HepG2 (cell line): Measurements from ENCODE around the gene FGF21. TPM values are rescaled to one million over a fixed set of nuclear protein-coding genes. Genes with fewer than 3 reads are reported as not detected.

Experiments used
- FOXA1 ChIP-seq, 2 experiments: fragments of 450-650 bp in 1 of 2; sonication (generic) in 1 of 2; formaldehyde crosslinking in 1 of 2; IDR thresholded peaks; 2 replicates each; pipeline versions ENCODE4 v1.4.0 to v1.6.1; 2016 to 2020; ENCODE audit warnings: missing genetic modification reagents in 1 of 2
- FUBP1 ChIP-seq: sonication (generic); formaldehyde crosslinking; IDR thresholded peaks from 2 replicates; pipeline ENCODE4 v1.5.1; 2020; ENCODE audit warnings: missing genetic modification reagents, mild to moderate bottlenecking, borderline replicate concordance
- HCFC1 ChIP-seq: fragments of 150-350 bp; IDR thresholded peaks from 2 replicates; pipeline ENCODE4 v1.6.1; 2014; ENCODE audit warnings: low read depth, low read length
- HNF4A ChIP-seq: sonication (generic); formaldehyde crosslinking; IDR thresholded peaks from 2 replicates; pipeline ENCODE4 v1.4.0; 2020; ENCODE audit warnings: missing genetic modification reagents
- HOXA9 ChIP-seq: sonication (generic); formaldehyde crosslinking; IDR thresholded peaks from 2 replicates; pipeline ENCODE4 v1.8.1; 2022; ENCODE audit warnings: missing genetic modification reagents, mild to moderate bottlenecking, moderate library complexity, borderline replicate concordance
- KLF16 ChIP-seq, 2 experiments: sonication (generic) in 1 of 2; formaldehyde crosslinking in 1 of 2; IDR thresholded peaks; 2 replicates each; pipeline versions ENCODE4 v1.6.1 to v1.8.0; 2016 to 2023; ENCODE audit warnings: missing genetic modification reagents in 2 of 2, missing compliant biosample characterization in 1 of 2
- MTA3 ChIP-seq: sonication (generic); formaldehyde crosslinking; IDR thresholded peaks from 2 replicates; pipeline ENCODE4 v1.4.0; 2020; ENCODE audit warnings: missing genetic modification reagents
- NFRKB ChIP-seq: fragments of 450-650 bp; IDR thresholded peaks from 2 replicates; pipeline ENCODE4 v1.6.1; 2017
- PAF1 ChIP-seq: IDR thresholded peaks from 2 replicates; pipeline ENCODE4 v1.6.1; 2016; ENCODE audit warnings: missing genetic modification reagents, missing compliant biosample characterization
- PHF8 ChIP-seq: sonication (generic); formaldehyde crosslinking; IDR thresholded peaks from 2 replicates; pipeline ENCODE4 v1.5.0; 2020; ENCODE audit warnings: missing genetic modification reagents
- RAD21 ChIP-seq: fragments of 450-650 bp; formaldehyde crosslinking; IDR thresholded peaks from 2 replicates; pipeline ENCODE4 v1.5.0; 2020; ENCODE audit warnings: mild to moderate bottlenecking
- SUZ12 ChIP-seq: fragments of 150-350 bp; IDR thresholded peaks from 2 replicates; pipeline ENCODE4 v1.6.1; 2014; ENCODE audit warnings: low read depth, low read length
- TRIM24 ChIP-seq: sonication (generic); formaldehyde crosslinking; IDR thresholded peaks from 2 replicates; pipeline ENCODE4 v1.8.0; 2022; ENCODE audit warnings: mild to moderate bottlenecking, missing genetic modification reagents
- ZFY ChIP-seq: sonication (generic); formaldehyde crosslinking; IDR thresholded peaks from 2 replicates; pipeline ENCODE4 v1.4.0; 2020; ENCODE audit warnings: missing genetic modification reagents
- ZMAT3 ChIP-seq: sonication (generic); formaldehyde crosslinking; conservative IDR thresholded peaks from 2 replicates; pipeline ENCODE4 v1.7.0; 2021; ENCODE audit warnings: missing genetic modification reagents
- ZNF124 ChIP-seq: sonication (generic); formaldehyde crosslinking; IDR thresholded peaks from 2 replicates; pipeline ENCODE4 v1.4.0; 2020; ENCODE audit warnings: missing genetic modification reagents
- ZNF234 ChIP-seq: sonication (generic); formaldehyde crosslinking; conservative IDR thresholded peaks from 2 replicates; pipeline ENCODE4 v1.5.1; 2020; ENCODE audit warnings: mild to moderate bottlenecking, missing genetic modification reagents
- ZNF263 ChIP-seq: sonication (generic); formaldehyde crosslinking; IDR thresholded peaks from 2 replicates; pipeline ENCODE4 v1.4.0; 2020; ENCODE audit warnings: missing genetic modification reagents
- ZNF292 ChIP-seq: sonication (generic); formaldehyde crosslinking; IDR thresholded peaks from 2 replicates; pipeline ENCODE4 v1.8.1; 2022; ENCODE audit warnings: mild to moderate bottlenecking, low read depth, missing genetic modification reagents, borderline replicate concordance
- ZNF567 ChIP-seq: sonication (generic); formaldehyde crosslinking; IDR thresholded peaks from 2 replicates; pipeline ENCODE4 v1.8.1; 2023; ENCODE audit warnings: mild to moderate bottlenecking, missing genetic modification reagents, borderline replicate concordance
- ZNF570 ChIP-seq: sonication (generic); formaldehyde crosslinking; IDR thresholded peaks from 2 replicates; pipeline ENCODE4 v1.4.0; 2020; ENCODE audit warnings: mild to moderate bottlenecking, missing genetic modification reagents, borderline replicate concordance
- ZNF598 ChIP-seq: sonication (generic); formaldehyde crosslinking; IDR thresholded peaks from 2 replicates; pipeline ENCODE4 v1.5.1; 2020; ENCODE audit warnings: mild to moderate bottlenecking, missing genetic modification reagents, borderline replicate concordance
- ZNF660 ChIP-seq: sonication (generic); formaldehyde crosslinking; IDR thresholded peaks from 2 replicates; pipeline ENCODE4 v1.5.1; 2020; ENCODE audit warnings: mild to moderate bottlenecking, low read depth, missing genetic modification reagents, borderline replicate concordance
- ZNF678 ChIP-seq: sonication (generic); formaldehyde crosslinking; IDR thresholded peaks from 2 replicates; pipeline ENCODE4 v1.4.0; 2020; ENCODE audit warnings: mild to moderate bottlenecking, missing genetic modification reagents
- ZNF75D ChIP-seq: sonication (generic); formaldehyde crosslinking; IDR thresholded peaks from 2 replicates; pipeline ENCODE4 v1.8.1; 2023; ENCODE audit warnings: missing genetic modification reagents, mild to moderate bottlenecking, borderline replicate concordance
- ZNF790 ChIP-seq: sonication (generic); formaldehyde crosslinking; IDR thresholded peaks from 2 replicates; pipeline ENCODE4 v1.8.0; 2022; ENCODE audit warnings: missing genetic modification reagents, mild to moderate bottlenecking, borderline replicate concordance
- polyA plus RNA-seq, 8 experiments: library from polyadenylated mRNA; depleted of rRNA in 3 of 8; stranded (reverse) in 7 of 8; unstranded in 1 of 8; fragments of >200 nt; fragmentation: Illumina TruSeq in 4 of 8; extraction: Trizol in 4 of 8; gene quantifications; 2 replicates each; pipeline versions ENCODE4 v1.2.1 to v1.2.3, GENCODE V29; 2011 to 2016; ENCODE audit warnings: low read depth in 4 of 8, missing spikeins in 1 of 8, mixed read lengths in 1 of 8; ENCODE audit not compliant: insufficient read depth in 1 of 8
- total RNA-seq, 5 experiments: library from RNA; depleted of rRNA; stranded (reverse); fragments of >200 nt; fragmentation: Illumina TruSeq; extraction: Trizol; gene quantifications; 2 replicates each; pipeline ENCODE4 v1.2.3, GENCODE V29; 2016; ENCODE audit warnings: low read depth in 1 of 5
- TF ChIP-seq, protein P1 (sequence below): sonication (generic); formaldehyde crosslinking; conservative IDR thresholded peaks from 2 replicates; pipeline ENCODE4 v1.5.0; 2020; ENCODE audit warnings: missing genetic modification reagents

FGF21 gene
- total and polyA plus RNA-seq, 2 of the 13 experiments (the other 11 are each of a cell fraction or from before 2014, with no cell fraction given) = 0.17 TPM; not detected in 1

DNA sequence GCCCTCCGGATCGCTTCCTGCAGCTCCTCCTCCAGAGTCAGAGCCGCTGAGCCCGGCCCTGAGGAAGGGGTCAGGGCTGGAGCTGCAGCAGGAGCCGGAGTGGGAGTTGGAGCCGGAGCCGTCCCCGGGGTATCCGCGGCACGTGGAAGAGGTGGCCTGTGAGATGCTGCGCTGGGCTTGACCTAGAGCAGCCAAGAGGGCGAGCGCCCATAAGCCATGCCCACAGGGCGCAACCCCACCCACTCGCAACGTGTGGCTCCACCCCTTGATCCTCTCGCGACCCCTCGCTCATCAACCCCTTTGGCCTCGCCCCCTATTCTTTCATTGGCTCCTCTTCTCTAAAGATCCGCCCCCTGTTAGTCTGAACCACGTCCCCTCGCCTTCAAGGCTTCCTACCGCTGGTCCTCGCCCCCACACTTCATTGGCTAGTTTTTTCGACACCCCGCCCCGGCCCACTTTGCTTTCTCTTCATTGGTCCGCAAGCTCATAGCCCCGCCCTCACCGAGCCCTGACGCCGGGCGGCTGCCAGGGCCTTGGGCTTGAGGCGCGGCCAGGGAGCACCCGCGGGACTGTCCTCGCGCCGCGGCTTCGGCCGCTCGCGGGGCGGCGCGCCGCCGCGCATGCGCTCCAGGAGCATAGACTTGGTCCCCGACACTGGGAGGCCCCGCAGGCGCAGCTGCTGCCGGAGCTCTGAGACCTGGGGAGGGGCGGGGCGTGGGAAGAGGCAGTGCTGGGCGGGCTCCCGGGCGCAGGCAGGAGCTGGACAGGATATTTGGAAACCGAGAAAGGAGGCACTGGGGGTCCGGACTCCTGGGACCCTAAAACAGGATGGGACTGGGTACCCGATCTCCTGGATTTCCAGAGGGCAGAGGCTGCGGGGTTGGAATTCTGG is 41.2 kb upstream of the FGF21 start (continued):
- TF ChIP-seq ZNF234 (no peak), ZNF124 (CRISPR knock-in tag) (no peak), TRIM24 (no peak), FOXA1 (IDR thresholded peaks at IDR 0.05) (no peak), FOXA1 (CRISPR knock-in tag; IDR thresholded peaks at IDR 0.05) (no peak), NFRKB (no peak), FUBP1 (no peak), ZNF790 (CRISPR knock-in tag) (no peak), HOXA9 (no peak), ZNF598 (CRISPR knock-in tag) (no peak), ZNF292 (CRISPR knock-in tag) (no peak), ZNF678 (CRISPR knock-in tag) (no peak), ZMAT3 (CRISPR knock-in tag) (no peak), PHF8 (peak; percentile 68), PAF1 (CRISPR knock-in tag) (no peak; the same call in 1 of the 2 replicates), ZNF263 (CRISPR knock-in tag) (peak; percentile 95), ZNF75D (CRISPR knock-in tag) (no peak), RAD21 (CRISPR knock-in tag) (0 out of 2 replicates have a peak, but pooled peaks have one; percentile 27), KLF16 (CRISPR knock-in tag; IDR thresholded peaks at IDR 0.05) (no peak; a peak in 1 of 4 replicates), SUZ12 (no peak), ZFY (CRISPR knock-in tag) (peak; percentile 61; the same call in 1 of the 2 replicates), ZNF570 (CRISPR knock-in tag) (no peak), MTA3 (no peak), HNF4A (CRISPR knock-in tag) (no peak), ZNF567 (CRISPR knock-in tag) (no peak), HCFC1 (no peak; the same call in 1 of the 2 replicates), ZNF660 (CRISPR knock-in tag) (no peak)
- TF ChIP-seq, protein P1, sequence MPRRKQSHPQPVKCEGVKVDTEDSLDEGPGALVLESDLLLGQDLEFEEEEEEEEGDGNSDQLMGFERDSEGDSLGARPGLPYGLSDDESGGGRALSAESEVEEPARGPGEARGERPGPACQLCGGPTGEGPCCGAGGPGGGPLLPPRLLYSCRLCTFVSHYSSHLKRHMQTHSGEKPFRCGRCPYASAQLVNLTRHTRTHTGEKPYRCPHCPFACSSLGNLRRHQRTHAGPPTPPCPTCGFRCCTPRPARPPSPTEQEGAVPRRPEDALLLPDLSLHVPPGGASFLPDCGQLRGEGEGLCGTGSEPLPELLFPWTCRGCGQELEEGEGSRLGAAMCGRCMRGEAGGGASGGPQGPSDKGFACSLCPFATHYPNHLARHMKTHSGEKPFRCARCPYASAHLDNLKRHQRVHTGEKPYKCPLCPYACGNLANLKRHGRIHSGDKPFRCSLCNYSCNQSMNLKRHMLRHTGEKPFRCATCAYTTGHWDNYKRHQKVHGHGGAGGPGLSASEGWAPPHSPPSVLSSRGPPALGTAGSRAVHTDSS (CRISPR knock-in tag) = no peak
